HG02571 (cell line): ENCODE results near the gene NCBP2L.

Experiments
- ATAC-seq: cut with Tn5 transposase; IDR thresholded peaks from one replicate; pipeline ENCODE4 v1.9.1; 2021; ENCODE audit warnings: mild to moderate bottlenecking, moderate library complexity; ENCODE audit not compliant: unreplicated experiment

Gene NCBP2L

DNA sequence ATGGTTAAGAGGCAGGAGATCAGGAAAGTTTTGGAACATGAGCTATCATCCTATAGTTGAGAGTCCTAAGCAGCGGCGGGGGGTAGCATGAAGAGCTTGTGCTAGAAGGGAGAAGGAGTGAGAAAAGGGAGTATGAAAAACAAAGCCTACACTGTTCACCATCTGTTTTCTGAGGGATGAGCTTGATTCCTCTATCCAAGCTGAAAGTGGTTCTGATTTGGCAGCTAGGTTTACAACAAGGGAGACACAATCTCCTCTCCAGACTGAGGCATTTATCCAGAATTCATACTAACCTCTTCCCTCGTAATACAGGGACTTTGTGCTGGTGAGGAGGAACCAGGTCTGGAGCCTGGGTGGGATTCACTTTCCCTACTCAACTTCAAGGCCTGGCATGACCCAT lies 25.5 kb upstream of the NCBP2L start:
- ATAC-seq: no peak

DNA sequence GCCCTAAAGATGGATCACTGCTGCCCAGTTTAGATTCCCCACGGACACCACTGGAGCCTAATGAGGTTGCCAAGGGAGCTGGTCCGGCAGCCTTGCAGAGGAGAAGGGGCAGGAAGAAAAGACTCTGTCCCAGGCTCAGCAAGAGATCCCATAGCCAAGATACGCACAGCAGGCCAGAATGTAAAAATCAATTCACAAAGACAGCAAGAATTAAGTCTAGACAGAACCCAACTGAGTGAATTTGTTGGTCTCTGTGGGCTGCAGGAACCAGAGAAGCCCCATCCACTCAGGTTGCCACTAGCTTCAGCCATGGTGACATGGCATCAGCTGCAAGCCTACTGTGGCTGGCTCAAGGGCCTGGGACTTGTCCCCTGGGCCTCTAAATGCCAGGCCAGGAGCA lies 24.8 kb upstream of the NCBP2L start:
- ATAC-seq: no peak

DNA sequence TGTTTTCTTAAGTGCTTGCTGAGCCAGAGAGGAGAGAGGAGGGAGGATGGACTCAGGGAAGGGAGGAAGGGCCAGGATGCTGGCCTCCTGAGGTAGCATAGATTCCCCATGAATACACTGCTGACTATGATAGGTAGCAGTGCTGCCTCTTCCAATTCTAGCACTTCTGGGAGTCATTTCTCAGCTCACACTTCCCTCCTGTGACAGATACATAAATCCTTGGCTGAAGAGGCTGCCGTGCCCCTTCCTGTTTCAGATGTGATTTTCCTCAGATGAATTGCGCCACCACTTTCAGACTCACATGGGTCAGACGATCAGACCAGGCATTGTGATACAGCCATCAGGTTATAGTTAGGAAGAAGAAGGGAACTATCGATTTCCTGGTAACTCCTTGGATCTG lies 24.3 kb upstream of the NCBP2L start:
- ATAC-seq: no peak

- no peak for ATAC-seq
Measured at GRCh38 chrX:107755721-107756120, 21.8 kb upstream of the NCBP2L start.

DNA sequence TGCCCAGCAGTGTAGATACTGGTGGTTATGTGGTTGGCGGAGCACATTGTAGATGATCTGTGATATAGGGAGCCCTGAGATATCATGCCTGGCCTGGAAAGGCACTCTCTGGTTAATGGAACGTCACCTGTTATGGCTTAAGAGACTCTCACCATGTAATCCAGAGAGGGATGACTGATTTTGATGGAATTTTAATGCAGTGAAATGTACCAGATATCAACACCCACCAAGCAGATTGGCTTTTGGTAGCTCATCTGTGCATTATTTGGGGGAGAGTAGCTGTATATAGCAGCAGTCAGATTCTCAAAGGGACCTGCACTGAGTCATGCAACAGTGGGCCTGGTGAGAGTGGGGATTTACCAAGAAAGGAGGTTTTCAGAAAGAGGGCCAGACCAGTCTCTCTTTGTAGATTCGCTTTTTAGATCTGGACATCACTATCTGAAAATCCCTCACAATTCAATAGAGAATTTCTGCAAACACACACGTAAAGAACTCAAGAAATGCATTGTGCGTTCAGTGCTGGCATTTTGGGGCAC lies 19.2 kb upstream of the NCBP2L start:
- no peak for ATAC-seq

DNA sequence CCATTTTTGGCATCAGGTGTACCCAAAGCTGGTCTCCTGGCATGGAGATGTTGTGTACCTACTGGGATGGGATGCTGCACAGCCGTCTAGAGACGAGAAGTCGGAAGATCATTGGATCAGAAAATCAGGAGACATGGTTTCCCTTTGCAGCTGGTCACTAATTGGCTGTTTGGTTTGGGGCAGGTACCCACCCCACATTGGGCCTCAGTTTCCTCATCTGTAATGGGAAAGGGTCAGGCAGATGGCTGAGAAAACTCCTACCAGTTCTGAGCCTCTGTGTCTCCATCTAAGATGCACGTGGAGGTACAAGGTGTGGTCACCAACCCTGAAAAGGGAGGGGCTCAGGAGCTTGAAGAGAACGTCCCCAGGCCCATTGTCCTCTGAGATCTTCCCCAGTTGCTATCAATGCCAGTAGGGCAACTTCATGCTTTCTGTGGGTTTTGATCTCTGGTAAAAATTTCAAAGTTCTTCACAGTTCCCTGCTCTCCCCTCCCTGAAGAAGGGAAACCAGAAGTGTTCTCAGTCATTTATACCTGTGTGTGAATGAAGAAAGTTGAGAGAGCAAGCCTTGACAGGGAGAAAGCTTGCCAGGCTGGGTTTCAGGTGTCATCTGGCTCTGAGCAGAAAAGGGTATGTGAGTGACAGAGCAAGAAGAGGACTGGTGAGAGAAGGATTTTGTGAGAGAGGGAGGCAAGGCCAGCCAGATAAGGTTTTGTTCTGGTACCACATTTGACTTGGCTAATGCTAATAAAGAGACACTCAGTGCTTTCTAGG lies 17.0 kb upstream of the NCBP2L start:
- no peak for ATAC-seq

GRCh38 chrX:107763647-107764046 lies 13.9 kb upstream of the NCBP2L start:
- ATAC-seq: no peak

DNA sequence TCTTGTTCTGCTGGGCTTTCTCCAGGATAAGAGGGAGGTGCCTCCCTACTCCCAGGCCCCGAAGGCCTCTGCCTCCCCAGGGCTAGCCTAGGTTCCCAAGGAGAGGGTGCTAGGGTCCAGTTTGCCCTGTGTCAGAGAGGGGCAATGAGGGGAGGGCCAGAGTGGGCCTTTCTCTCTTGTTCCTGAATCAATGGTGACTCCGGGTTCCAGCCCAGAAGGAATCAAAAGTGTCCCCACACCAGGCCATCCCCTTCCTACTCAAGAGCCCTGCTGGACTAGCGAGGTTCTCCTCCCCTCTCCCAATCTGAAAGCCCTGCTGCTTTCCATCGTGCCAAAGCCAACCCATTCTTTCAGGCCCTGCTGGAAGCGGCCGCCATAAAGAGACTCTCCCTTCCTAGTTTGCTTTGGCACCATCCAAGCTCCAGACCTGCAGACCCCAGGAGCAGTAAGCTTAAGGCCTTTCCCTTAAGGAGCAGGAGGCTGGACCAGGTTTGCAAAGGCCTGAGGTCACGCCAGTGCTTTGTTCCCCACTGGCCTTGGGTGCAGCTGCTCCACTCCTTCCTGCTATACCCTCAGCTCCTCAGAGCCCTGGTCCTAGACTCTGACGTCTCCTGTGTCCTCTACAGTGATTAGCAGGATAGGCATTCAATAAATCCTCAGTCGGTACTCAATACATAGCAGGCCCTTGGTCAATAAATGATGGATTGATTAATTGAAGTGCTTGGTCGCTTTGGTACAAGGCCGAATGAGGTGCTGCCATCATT lies 12.5 kb upstream of the NCBP2L start:
- ATAC-seq: no peak

- no peak for ATAC-seq
Measured at GRCh38 chrX:107766470-107767150, 10.9 kb upstream of the NCBP2L start.

- ATAC-seq: no peak
Measured at GRCh38 chrX:107768051-107768450, 9.5 kb upstream of the NCBP2L start.

DNA sequence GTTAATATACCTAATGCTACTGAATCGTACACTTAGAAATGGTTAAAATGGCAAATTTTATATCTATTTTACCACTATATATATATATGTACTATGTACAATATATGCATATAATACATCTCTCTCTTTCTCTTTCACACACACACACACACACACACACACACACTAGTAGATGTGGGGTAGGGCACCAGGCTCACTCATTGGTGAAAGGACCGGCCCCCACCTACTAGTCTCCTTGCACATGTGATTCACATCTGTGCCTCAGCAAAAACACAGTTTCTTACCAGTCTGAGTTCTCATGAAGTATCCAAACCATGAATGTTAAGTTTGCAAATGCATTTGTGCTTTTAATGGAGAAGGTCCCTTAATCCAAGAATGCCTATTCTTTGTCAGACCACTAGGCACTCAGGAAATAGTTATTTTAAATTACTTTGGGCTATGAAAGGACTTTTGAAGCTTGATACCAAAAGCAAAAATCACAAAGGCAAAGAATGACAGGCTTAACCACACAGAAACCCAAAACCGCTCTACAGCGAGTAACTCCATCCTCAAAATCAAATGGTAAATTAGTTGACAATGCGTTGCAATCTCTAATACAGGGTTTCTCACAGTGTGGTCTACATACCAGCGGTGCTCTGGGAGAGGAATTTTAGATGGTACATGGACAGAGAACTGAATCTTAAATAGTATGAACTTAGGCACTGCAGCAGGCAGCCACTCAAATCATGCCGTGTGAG lies 7.8 kb upstream of the NCBP2L start:
- ATAC-seq: no peak

- no peak for ATAC-seq
Measured at GRCh38 chrX:107773206-107773605, 4.3 kb upstream of the NCBP2L start.

DNA sequence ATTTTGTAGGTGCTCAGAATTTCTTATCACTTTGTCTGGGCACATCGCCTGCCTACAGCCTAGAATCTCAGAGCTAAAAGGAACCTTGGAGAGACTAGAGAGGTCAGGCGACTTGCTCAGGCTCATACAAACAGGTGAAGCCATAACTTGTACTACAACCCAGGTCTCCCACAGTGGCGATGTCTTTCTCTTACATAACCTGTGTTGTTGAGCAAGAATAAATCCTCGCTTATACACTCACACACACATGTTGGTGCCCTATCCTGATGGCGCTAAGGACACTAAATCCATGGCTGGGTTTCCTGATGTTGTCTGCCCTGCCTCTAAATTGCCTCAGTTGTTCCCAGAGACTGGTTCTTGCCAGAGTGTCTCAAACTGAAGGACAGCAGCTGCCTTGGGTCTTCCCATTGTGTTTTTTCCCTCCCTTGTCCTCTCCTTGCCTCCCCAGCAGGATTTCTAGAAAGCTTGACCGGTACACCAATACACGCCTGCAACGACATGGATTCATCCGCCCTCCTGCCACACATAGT lies 3.6 kb upstream of the NCBP2L start:
- no peak for ATAC-seq

DNA sequence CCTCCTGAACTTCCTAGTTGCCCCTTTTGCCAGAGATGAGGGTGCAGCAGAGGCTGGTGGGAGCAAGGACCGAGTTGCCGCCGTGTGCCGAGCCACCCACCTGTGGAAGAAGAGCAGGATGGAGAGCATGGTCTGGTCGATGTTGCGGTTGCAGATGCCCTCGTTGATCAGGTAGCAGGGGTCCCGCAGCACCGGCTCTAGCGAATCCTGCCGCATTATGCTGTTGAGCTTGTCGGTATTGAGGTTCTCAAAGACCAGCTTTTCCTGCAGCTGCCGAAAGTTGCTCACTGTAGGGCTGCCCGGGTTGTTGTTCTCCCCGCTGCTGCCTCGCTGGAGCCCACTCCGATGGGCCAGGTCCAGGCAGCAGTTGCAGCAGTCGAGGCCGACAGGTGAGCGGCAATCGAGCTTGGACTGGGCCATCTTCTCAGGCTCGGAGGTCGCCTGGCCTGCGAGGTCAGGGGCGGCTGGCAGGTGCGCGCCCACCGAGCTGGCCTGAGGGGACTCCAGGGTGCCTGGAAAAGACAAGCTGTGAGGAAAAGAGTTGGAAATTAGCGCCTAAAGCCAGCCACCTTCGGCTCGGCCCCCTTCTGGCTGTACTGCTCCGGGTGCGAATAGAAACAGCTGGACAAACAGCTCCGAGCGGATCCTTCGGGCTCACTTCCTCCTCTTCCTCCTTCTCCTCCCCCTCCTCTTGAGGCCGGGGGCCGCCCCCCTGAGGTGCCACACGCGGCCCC lies 2.4 kb upstream of the NCBP2L start:
- ATAC-seq: no peak

DNA sequence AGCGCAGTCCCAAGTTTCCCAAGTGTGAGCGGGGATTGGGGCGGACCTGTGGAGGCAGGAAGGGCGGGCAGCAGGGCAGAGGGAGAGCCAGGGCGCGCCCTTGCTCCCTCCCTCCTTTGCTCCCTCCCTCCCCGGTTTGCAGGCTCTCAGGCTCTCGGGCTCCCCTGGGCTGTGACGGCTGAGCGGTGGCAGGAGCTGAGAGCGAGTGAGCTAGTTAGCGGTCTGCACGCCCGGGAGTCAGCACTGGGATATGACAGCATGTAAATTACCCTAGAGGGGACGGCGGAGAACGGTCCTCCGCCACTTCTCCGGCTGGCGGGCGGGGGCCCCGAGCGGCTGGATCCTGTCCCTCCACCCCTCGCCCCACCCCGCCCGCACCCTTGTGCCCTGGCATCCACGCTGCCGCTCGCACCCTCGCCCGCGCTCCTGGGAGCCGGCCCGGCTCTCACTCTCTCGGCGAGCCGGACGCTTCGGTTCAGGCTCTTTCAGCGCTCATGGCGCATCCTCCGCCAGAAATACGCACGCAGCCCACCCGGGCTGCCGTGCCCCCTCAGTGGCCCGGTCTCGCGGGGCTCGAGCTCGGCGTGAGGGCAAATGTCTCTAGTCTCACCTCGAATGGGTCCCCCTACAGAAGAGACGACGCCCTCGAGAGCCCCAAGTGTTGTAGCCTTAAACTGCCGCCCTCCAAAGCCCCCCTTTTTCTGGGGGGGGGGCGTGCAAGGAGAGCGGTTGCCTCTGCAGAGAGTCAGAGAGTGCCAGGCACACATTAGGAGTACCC lies 1.6 kb upstream of the NCBP2L start, which contains the start of gene TSC22D3:
TSS of gene TSC22D3 (minus strand) at position 54 of the 778 bp plus-strand sequence. CDS start 368 bp downstream, outside the sequence.
- peak; percentile 61 for ATAC-seq

DNA sequence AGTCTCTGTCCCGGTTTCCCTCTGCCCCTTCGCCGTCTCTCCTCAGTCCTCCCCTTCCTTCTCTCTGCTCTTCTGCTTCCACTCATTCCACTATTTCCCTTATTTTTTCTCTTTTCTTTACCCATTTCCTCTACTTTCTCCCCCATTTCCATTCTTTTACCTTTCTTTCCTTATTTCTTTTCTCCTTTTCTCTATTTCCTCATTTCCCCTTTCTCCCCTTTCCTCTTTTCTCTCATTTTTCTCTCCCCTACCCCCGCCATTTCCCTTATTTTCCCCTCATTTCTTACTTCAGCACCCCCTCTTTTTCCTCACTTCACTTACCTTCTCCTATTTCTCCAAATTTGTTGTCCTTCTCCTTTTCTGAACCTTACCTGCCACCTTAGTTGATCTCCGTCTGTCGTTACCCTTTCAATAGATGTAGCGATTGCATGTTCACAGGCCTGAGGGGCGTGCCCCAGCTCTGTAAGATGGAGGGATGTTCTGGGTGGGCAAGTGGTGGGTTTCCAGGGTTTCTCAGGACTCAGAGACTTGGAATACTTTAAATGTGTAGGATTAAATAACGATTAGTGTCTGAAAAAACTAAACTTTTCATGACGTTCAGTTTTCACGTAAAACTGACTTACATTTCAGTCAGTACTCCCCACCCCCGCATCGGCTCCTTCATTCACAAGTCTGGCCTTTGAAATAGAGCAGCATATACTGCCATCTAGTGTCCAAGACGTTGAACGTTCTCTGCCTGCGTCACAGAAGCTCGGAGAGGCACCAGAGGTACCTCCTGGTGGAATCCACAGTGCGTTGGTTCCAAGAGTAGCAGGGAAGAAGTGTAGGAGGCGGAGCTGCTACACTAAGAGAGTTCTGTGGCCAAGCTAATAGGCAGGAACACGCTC lies 641 bp upstream of the NCBP2L start:
- ATAC-seq: peak; percentile 61

GRCh38 chrX:107780525-107780924 lies 3.0 kb downstream of the NCBP2L start:
- ATAC-seq: no peak

DNA sequence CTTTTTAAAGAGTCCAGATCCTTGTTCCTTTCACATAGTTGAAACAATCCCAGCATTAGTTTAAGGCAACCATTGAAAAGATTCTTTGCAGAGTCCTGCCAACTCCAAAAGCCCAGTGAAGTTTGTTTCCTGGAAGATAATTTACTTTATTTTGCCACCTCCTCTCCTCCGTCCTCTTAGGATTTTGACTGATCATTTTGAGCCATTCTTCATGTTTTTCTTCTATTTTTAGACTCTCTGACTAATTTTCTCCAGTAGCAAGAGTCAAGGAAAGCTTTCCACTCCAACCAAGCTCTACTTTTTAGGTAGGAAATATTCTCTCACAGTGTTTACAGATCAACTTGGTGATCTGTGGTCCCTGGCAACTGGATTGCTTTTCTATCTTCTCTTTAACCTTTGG lies 10.3 kb downstream of the NCBP2L start:
- ATAC-seq: no peak
